Measurements from ENCODE around the gene GRAMD1A. TPM values are rescaled to one million over a fixed set of nuclear protein-coding genes. Genes with fewer than 3 reads are reported as not detected.

The GRAMD1A gene
- total and polyA plus RNA-seq, 2 donors (not counting 1 experiment from before 2014, with no cell fraction given), result 83.8 to 102 TPM

DNA sequence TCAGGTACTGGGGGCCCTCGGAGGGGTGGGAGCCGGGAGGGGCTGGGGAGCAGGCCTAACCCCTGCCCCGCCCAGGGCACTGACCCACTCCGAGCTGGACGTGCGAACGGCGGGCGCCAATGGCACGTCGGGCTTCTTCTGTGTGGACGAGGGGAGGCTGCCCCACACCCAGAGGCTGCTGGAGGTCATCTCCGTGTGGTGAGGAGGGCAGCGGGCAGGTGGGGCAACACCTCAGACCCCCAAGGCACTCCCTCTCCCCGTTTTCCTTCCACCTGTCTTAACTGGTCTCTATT lies 59.6 kb downstream of the GRAMD1A start:
- Histone ChIP-seq H3K4me2 (replicated peaks; ENCODE audit: low read depth, low read length, poor library complexity, severe bottlenecking) (no peak overlapping the region), H3K9me3 (ENCODE audit: control extremely low read depth in 1 of 3, control insufficient read depth in 2 of 3, insufficient read depth in 1 of 3, low read length in 2 of 3) (no peaks in the 10 kb centered on the region), H3K9ac (ENCODE audit: low read length) (no peak overlapping the region), H3K36me3 (replicated peaks in 1 of 2; ENCODE audit: control extremely low read depth in 1 of 2, control insufficient read depth in 1 of 2, extremely low read depth in 1 of 2, insufficient read depth in 2 of 2, low read length in 1 of 2) (no peaks in the 10 kb centered on the region), H3K27ac (ENCODE audit: low read length in 2 of 2) (no peak overlapping the region), H4K20me1 (ENCODE audit: control insufficient read depth, insufficient read depth, low read length, poor library complexity, severe bottlenecking) (no peaks in the 10 kb centered on the region), H3K4me1 (ENCODE audit: control insufficient read depth in 2 of 2, insufficient read depth in 2 of 2, low read length in 2 of 2) (no peaks in the 10 kb centered on the region), H2AFZ (ENCODE audit: insufficient read depth, low read depth, low read length, poor library complexity, severe bottlenecking) (no peak overlapping the region), H3K27me3 (replicated peaks in 1 of 4; ENCODE audit: control extremely low read depth in 1 of 4, control insufficient read depth in 3 of 4, insufficient read depth in 4 of 4, low read length in 3 of 4) (no peaks in the 10 kb centered on the region), H3K4me3 (ENCODE audit: control extremely low read depth in 1 of 5, extremely low read depth in 1 of 5, insufficient read depth in 1 of 5, low read depth in 2 of 5, low read length in 4 of 5) (no peak overlapping the region), H3K79me2 (ENCODE audit: control insufficient read depth, insufficient read depth, low read length) (no peaks in the 10 kb centered on the region)
- 89% methylated on average over 15 of the region's 15 CpGs for WGBS (ENCODE audit: insufficient coverage)
- CTCF ChIA-PET, result interaction anchor here (0.7 kb wide), 1 partner anchor 746 kb away, joined by 3 read pairs; no protein-coding TSS in a partner anchor
- TF ChIP-seq CTCF (IDR thresholded peaks at IDR 0.05) (no peak), EZH2 (IDR thresholded peaks at IDR 0.05; ENCODE audit: borderline replicate concordance, insufficient read depth, low read depth, low read length, poor library complexity, severe bottlenecking) (no peak)
- Mint-ChIP-seq H3K4me3 (no peak overlapping the region), H3K27me3 (peaks cover 9% of the 10 kb centered on the region), H3K4me1 (no peaks in the 10 kb centered on the region), H3K9me3 (ENCODE audit: insufficient read depth) (no peaks in the 10 kb centered on the region), H3K27ac (no peak overlapping the region)
- no peak for ATAC-seq (ENCODE audit: low read depth)
- intact Hi-C loops (cut with micrococcal nuclease), result loop anchor here (5.0 kb wide), 1 partner anchor 33 kb away; no protein-coding TSS in a partner anchor
- POLR2A ChIA-PET, result no interaction called here
- no peak for DNase-seq

GRCh38 chr19:35060160-35060855 lies 60.2 kb downstream of the GRAMD1A start:
- peaks cover 9% of the 10 kb centered on the region for H3K27me3 Mint-ChIP-seq
- Histone ChIP-seq H3K36me3 (replicated peaks in 1 of 2; ENCODE audit: control extremely low read depth in 1 of 2, control insufficient read depth in 1 of 2, extremely low read depth in 1 of 2, insufficient read depth in 2 of 2, low read length in 1 of 2) (no peaks in the 10 kb centered on the region), H3K79me2 (ENCODE audit: control insufficient read depth, insufficient read depth, low read length) (no peaks in the 10 kb centered on the region), H3K27me3 (replicated peaks in 1 of 4; ENCODE audit: control extremely low read depth in 1 of 4, control insufficient read depth in 3 of 4, insufficient read depth in 4 of 4, low read length in 3 of 4) (no peaks in the 10 kb centered on the region), H3K27ac (ENCODE audit: low read length in 2 of 2) (no peak overlapping the region), H3K4me3 (ENCODE audit: control extremely low read depth in 1 of 5, extremely low read depth in 1 of 5, insufficient read depth in 1 of 5, low read depth in 2 of 5, low read length in 4 of 5) (no peak overlapping the region), H3K4me1 (ENCODE audit: control insufficient read depth in 2 of 2, insufficient read depth in 2 of 2, low read length in 2 of 2) (no peaks in the 10 kb centered on the region), H3K4me2 (replicated peaks; ENCODE audit: low read depth, low read length, poor library complexity, severe bottlenecking) (no peak overlapping the region), H4K20me1 (ENCODE audit: control insufficient read depth, insufficient read depth, low read length, poor library complexity, severe bottlenecking) (no peaks in the 10 kb centered on the region), H2AFZ (ENCODE audit: insufficient read depth, low read depth, low read length, poor library complexity, severe bottlenecking) (no peak overlapping the region), H3K9ac (ENCODE audit: low read length) (no peak overlapping the region), H3K9me3 (ENCODE audit: control extremely low read depth in 1 of 3, control insufficient read depth in 2 of 3, insufficient read depth in 1 of 3, low read length in 2 of 3) (no peaks in the 10 kb centered on the region)
- no peaks in the 10 kb centered on the region for H3K9me3 Mint-ChIP-seq (ENCODE audit: insufficient read depth)
- CTCF ChIA-PET, result no interaction called here
- TF ChIP-seq EZH2 (IDR thresholded peaks at IDR 0.05; ENCODE audit: borderline replicate concordance, insufficient read depth, low read depth, low read length, poor library complexity, severe bottlenecking) (no peak), CTCF (IDR thresholded peaks at IDR 0.05) (no peak)
- intact Hi-C loops (cut with micrococcal nuclease), result no loop called here
- POLR2A ChIA-PET, result no interaction called here
- H3K4me3 Mint-ChIP-seq, result no peak overlapping the region
- no peaks in the 10 kb centered on the region for H3K4me1 Mint-ChIP-seq
- no peak overlapping the region for H3K27ac Mint-ChIP-seq
- ATAC-seq (ENCODE audit: low read depth) (no peak), DNase-seq (no peak)
- 94% methylated on average over 20 of the region's 29 CpGs for WGBS (ENCODE audit: insufficient coverage)
